NCI-H1417 treated with DMSO at 0.1 percent for 48 hours (cell line): ENCODE data around the gene APELA.
"Not testable (repeated sequence)": the region's sequence is repeated elsewhere in the genome, so short reads cannot be mapped to it uniquely, and the experiment has no call there.

Experiments used
- DNase-seq: peaks from one replicate; lab custom pipeline; 2025; lab: John Stamatoyannopoulos, UW

Gene APELA

GRCh38 chr4:164926301-164926700 lies 49.3 kb downstream of the APELA start:
- DNase-seq = no peak

DNA sequence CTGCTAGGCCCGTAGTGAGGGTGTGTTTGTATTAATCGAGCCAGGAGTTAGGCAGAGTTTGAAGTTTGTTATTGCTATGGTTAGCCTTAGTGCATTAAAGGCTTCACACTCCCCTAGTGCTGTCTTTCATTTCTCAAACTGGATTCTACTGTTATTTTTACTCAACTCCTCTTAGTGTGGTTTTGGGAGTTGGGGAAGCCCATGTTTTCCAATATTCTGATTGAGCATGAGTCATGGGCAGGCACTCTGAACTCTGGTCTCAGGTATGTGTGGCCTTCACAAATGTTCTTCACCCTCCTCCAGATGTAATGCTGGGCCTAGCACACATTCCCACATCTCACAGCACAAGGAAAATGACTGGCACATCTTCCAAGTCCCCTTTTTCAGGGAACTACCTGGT lies 50.1 kb downstream of the APELA start:
- DNase-seq = not testable (repeated sequence)

- no peak for DNase-seq
Measured at GRCh38 chr4:164930647-164931046, 53.7 kb downstream of the APELA start.

- no peak for DNase-seq
Measured at GRCh38 chr4:164931551-164932324, 54.8 kb downstream of the APELA start.

- DNase-seq = no peak
Measured at GRCh38 chr4:164933244-164933643, 56.3 kb downstream of the APELA start.

DNA sequence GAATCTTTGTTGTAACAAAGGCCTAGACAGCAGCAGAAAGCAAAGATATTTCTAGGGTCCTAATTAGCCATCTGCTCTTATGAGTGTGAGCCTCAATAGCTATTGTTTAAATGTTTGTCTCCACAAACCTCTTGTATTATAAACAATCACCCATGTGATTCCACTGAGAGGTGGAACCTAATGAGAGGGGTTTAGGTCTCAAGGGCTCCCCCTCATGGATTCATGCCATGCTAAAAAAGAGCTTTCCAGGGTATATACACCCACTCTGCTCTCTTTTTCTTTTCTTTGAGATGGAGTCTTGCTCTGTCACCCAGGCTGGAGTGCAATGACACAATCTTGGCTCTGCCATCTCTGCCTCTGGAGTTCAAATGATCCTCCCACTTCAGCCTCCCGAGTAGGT lies 58.4 kb downstream of the APELA start:
- no peak for DNase-seq

- DNase-seq = not testable (repeated sequence)
Measured at GRCh38 chr4:164935865-164936606, 59.1 kb downstream of the APELA start.

DNA sequence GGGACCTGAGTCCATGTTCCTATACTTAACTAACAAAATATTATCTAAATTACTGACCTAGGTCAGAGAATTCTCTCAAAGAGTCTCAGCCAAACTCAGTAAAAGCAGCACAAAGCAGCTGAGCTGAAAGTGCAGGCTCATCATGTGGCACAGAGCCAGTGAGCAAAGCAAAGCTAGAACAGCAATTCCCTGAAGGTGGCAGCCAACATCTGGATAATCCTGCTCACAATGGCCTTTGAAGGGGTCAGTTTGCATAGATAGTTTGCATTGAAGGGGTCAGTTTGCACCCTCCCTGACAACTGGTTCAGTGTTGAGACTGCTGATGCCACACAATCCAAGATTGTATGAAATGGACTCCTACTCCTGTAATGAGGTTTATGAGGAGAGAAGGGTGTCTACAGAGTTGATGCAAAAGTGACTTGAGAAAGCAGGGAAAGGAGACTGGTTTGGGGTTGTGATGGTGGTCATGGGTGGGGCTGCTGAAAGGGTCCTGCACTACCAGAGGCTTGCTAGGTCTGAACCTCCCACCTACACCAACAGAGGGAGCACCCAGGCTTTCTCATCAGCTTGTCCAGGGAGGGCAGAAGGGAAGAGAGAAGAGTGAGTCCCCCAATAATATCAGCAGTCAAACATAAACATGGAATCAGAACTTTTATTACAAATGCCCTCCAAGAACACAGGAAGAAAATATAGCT lies 60.7 kb downstream of the APELA start:
- DNase-seq = no peak

GRCh38 chr4:164943192-164943591 lies 66.2 kb downstream of the APELA start:
- DNase-seq = no peak

DNA sequence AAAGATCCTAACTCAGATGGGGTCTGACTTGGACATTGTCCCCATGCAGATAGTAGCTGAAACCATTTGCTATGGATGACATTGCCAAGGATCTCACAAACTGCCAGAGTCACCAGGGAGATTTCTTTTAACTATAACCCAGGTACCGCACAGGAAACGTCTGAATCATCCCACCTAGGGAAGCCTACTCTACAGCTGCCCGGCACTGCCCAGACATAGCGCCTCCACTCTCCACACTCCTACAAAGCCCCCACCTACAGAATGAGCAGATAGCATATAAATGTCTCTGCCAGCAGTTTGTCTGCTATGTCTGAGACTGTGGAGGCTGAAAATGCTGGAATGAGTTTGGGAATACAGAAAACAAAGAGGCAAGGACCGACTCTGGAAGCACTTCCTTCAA lies 68.2 kb downstream of the APELA start:
- no peak for DNase-seq

GRCh38 chr4:164946810-164947209 lies 69.8 kb downstream of the APELA start:
- no peak for DNase-seq
